T-cell (primary cell): ENCODE results near the gene FICD. TPM values are rescaled to one million over a fixed set of nuclear protein-coding genes. Genes with fewer than 3 reads are reported as not detected.
A peak's percentile ranks its signal among the peaks of the same experiment; 100 is the strongest.

Experiments used
- ATAC-seq, 4 experiments: fragments of 200-7000 bp in 3 of 4; fragments of 150-1000 bp in 1 of 4; cut with Tn5 transposase; replicated peaks in 1 of 4; 1 replicate in 3 of 4; 2 replicates in 1 of 4; pipeline ENCODE4 v1.10.0; 2021; ENCODE audit warnings: moderate library complexity in 3 of 4, mild to moderate bottlenecking in 2 of 4, moderate number of reproducible peaks in 1 of 4
- CTCF ChIA-PET, 2 donors: fragments of 300-600 bp; sonication (Branson Sonifier 250); formaldehyde crosslinking; loops; one replicate each; lab custom pipeline; 2022; ENCODE audit warnings: antibody characterized with exemption in 2 of 2; lab: Charles Lee
- POLR2A ChIA-PET, 2 donors: fragments of 300-600 bp; sonication (Branson Sonifier 250); formaldehyde crosslinking; loops; one replicate each; lab custom pipeline; 2022; ENCODE audit warnings: antibody characterized with exemption in 2 of 2; lab: Charles Lee
- DNase-seq, 35 experiments: peaks; one replicate each; pipeline versions ENCODE4 v3.0.0 to v3.0.0-alpha.2; 2013 to 2023
- H3K27ac ChIP-seq: one replicate; pipeline ENCODE4 v1.5.1; 2013; ENCODE audit warnings: low read length
- H3K27me3 ChIP-seq, 2 experiments: replicated peaks in 1 of 2; 1 replicate in 1 of 2; 2 replicates in 1 of 2; pipeline versions ENCODE4 v1.6.1 to v1.7.0; 2013; ENCODE audit warnings: low read length in 1 of 2, mixed read lengths in 1 of 2; ENCODE audit not compliant: control insufficient read depth in 2 of 2, insufficient read depth in 2 of 2; ENCODE audit errors: extremely low read depth in 1 of 2
- H3K36me3 ChIP-seq, 2 donors: 1 replicate in 1 of 2; 2 replicates in 1 of 2; pipeline versions ENCODE4 v1.6.1 to v1.7.0; 2013; ENCODE audit warnings: low read length in 1 of 2; ENCODE audit not compliant: control insufficient read depth in 2 of 2, insufficient read depth in 1 of 2; ENCODE audit errors: extremely low read depth in 1 of 2
- H3K4me1 ChIP-seq, 2 experiments: 1 replicate in 1 of 2; 2 replicates in 1 of 2; pipeline versions ENCODE4 v1.6.1 to v1.7.0; 2013; ENCODE audit warnings: low read length in 2 of 2, mixed read lengths in 1 of 2; ENCODE audit not compliant: insufficient read depth in 2 of 2, control insufficient read depth in 1 of 2; ENCODE audit errors: extremely low read depth in 1 of 2
- H3K4me3 ChIP-seq, 2 donors: 1 replicate in 1 of 2; 2 replicates in 1 of 2; pipeline versions ENCODE4 v1.5.1 to v1.7.0; 2013; ENCODE audit warnings: mild to moderate bottlenecking in 2 of 2, low read length in 1 of 2, moderate library complexity in 1 of 2; ENCODE audit not compliant: control insufficient read depth in 1 of 2; ENCODE audit errors: extremely low read depth in 1 of 2
- H3K9me3 ChIP-seq: 2 replicates; pipeline ENCODE4 v1.7.0; 2013
- H3K27ac Mint-ChIP-seq, 2 donors: one replicate each; pipeline ENCODE4 v1.8.0; 2020 to 2021; ENCODE audit warnings: mild to moderate bottlenecking in 2 of 2, mixed read lengths in 2 of 2
- H3K27me3 Mint-ChIP-seq, 2 donors: one replicate each; pipeline ENCODE4 v1.8.0; 2021 to 2022; ENCODE audit warnings: mixed read lengths in 2 of 2
- H3K36me3 Mint-ChIP-seq: one replicate; pipeline ENCODE4 v1.8.0; 2021; ENCODE audit warnings: mixed read lengths
- H3K4me1 Mint-ChIP-seq, 3 donors: one replicate each; pipeline ENCODE4 v1.8.0; 2020 to 2022; ENCODE audit warnings: mixed read lengths in 3 of 3, mild to moderate bottlenecking in 1 of 3
- H3K4me3 Mint-ChIP-seq, 3 donors: one replicate each; pipeline ENCODE4 v1.8.0; 2020 to 2022; ENCODE audit warnings: mild to moderate bottlenecking in 3 of 3, mixed read lengths in 3 of 3, moderate library complexity in 3 of 3
- H3K9me3 Mint-ChIP-seq, 3 donors: one replicate each; pipeline ENCODE4 v1.8.0; 2020 to 2022; ENCODE audit warnings: mixed read lengths in 3 of 3
- WGBS: methylation state at CpG from one replicate; pipeline ENCODE4 v1.1.5; 2013; ENCODE audit warnings: missing lambda C conversion rate; ENCODE audit not compliant: insufficient coverage; 5-methylcytosine and 5-hydroxymethylcytosine counted together
- total RNA-seq, 35 experiments: library from RNA in 6 of 35; stranded (reverse) in 6 of 35; fragments of 120-200 nt in 1 of 35; gene quantifications; one replicate each; pipeline versions ENCODE4 v1.2.1 to v1.2.4 and lab custom pipeline; 2013 to 2026

The FICD gene
- total RNA-seq, 5 donors from 2014 or later (not counting 1 experiment from before 2014, with no cell fraction given): 5.0 to 9.3 (median 7.8) TPM

- WGBS: 95% methylated on average over 9 of the region's 12 CpGs
- ATAC-seq: no peak
- ChIA-PET CTCF (no interaction called here), POLR2A (interaction anchor here in 1 of 2 donors (0.6 kb wide), 1 partner anchor 9 kb away, joined by 4 read pairs; no protein-coding TSS in a partner anchor)
- Mint-ChIP-seq H3K9me3 (no peaks in the 10 kb centered on the region), H3K4me1 (peaks cover 20 to 33% (median 30%) of the 10 kb centered on the region in 3 donors), H3K36me3 (peaks cover 30% of the 10 kb centered on the region), H3K4me3 (peak overlapping the region; percentile 44 to 95 (median 89)), H3K27ac (peak overlapping the region in 1 of 2 donors; percentile 6), H3K27me3 (no peaks in the 10 kb centered on the region)
- H3K27me3 ChIP-seq: no peaks in the 10 kb centered on the region
- DNase-seq: no peak
- H3K27ac ChIP-seq: no peak overlapping the region
- H3K9me3 ChIP-seq: no peaks in the 10 kb centered on the region
- H3K4me1 ChIP-seq: peaks cover 5 to 24% of the 10 kb centered on the region in 2 experiments
- H3K4me3 ChIP-seq: no peak overlapping the region
- peaks cover 14 to 52% of the 10 kb centered on the region in 2 donors for H3K36me3 ChIP-seq
These were observed 2.4 kb downstream of the FICD start for GRCh38 chr12:108517288-108518100.

- 98% methylated on average over 20 of the region's 24 CpGs for WGBS
- H3K4me3 Mint-ChIP-seq: no peak overlapping the region
- no peak for DNase-seq
- no peak overlapping the region for H3K27ac Mint-ChIP-seq
- H3K4me1 Mint-ChIP-seq: peaks cover 20 to 33% (median 30%) of the 10 kb centered on the region in 3 donors
- Histone ChIP-seq H3K4me3 (no peak overlapping the region), H3K27me3 (no peaks in the 10 kb centered on the region), H3K4me1 (peaks cover 5 to 24% of the 10 kb centered on the region in 2 experiments), H3K27ac (no peak overlapping the region), H3K36me3 (peaks cover 19 to 59% of the 10 kb centered on the region in 2 donors), H3K9me3 (no peaks in the 10 kb centered on the region)
- POLR2A ChIA-PET: no interaction called here
- CTCF ChIA-PET: no interaction called here
- no peaks in the 10 kb centered on the region for H3K9me3 Mint-ChIP-seq
- no peak for ATAC-seq
- no peaks in the 10 kb centered on the region for H3K27me3 Mint-ChIP-seq
- peaks cover 33% of the 10 kb centered on the region for H3K36me3 Mint-ChIP-seq
These were observed 3.1 kb downstream of the FICD start for GRCh38 chr12:108518101-108518715.

- H3K4me1 ChIP-seq: peaks cover 5 to 24% of the 10 kb centered on the region in 2 experiments
- no peak overlapping the region for H3K4me3 Mint-ChIP-seq
- peaks cover 39% of the 10 kb centered on the region for H3K36me3 Mint-ChIP-seq
- H3K36me3 ChIP-seq: peaks cover 22 to 66% of the 10 kb centered on the region in 2 donors
- H3K9me3 Mint-ChIP-seq: no peaks in the 10 kb centered on the region
- ChIA-PET CTCF (interaction anchor here in 1 of 2 donors (0.7 to 1.0 kb wide), 4 partner anchors 21 to 584 kb away, joined by 3 to 9 read pairs (median 5); no protein-coding TSS in a partner anchor), POLR2A (no interaction called here)
- WGBS: 96% methylated on average over 37 of the region's 39 CpGs
- no peak overlapping the region for H3K27ac ChIP-seq
- no peaks in the 10 kb centered on the region for H3K27me3 Mint-ChIP-seq
- no peaks in the 10 kb centered on the region for H3K27me3 ChIP-seq
- H3K27ac Mint-ChIP-seq: no peak overlapping the region
- ATAC-seq (no peak), DNase-seq (no peak)
- H3K9me3 ChIP-seq: no peaks in the 10 kb centered on the region
- no peak overlapping the region for H3K4me3 ChIP-seq
- peaks cover 18 to 31% (median 28%) of the 10 kb centered on the region in 3 donors for H3K4me1 Mint-ChIP-seq
These were observed 3.8 kb downstream of the FICD start for GRCh38 chr12:108518716-108519496.

GRCh38 chr12:108519558-108519957 is 4.5 kb downstream of the FICD start:
- ChIA-PET CTCF (interaction anchor here in 1 of 2 donors (0.6 to 1.0 kb wide), 6 partner anchors 21 to 583 kb away, joined by 3 to 9 read pairs (median 4); no protein-coding TSS in a partner anchor), POLR2A (no interaction called here)
- no peak overlapping the region for H3K27ac ChIP-seq
- H3K4me1 ChIP-seq: peaks cover 5 to 20% of the 10 kb centered on the region in 2 experiments
- Mint-ChIP-seq H3K4me3 (no peak overlapping the region), H3K4me1 (peaks cover 18 to 28% (median 24%) of the 10 kb centered on the region in 3 donors), H3K27me3 (no peaks in the 10 kb centered on the region), H3K27ac (no peak overlapping the region), H3K9me3 (no peaks in the 10 kb centered on the region), H3K36me3 (peaks cover 43% of the 10 kb centered on the region)
- peaks cover 28 to 72% of the 10 kb centered on the region in 2 donors for H3K36me3 ChIP-seq
- no peaks in the 10 kb centered on the region for H3K27me3 ChIP-seq
- DNase-seq: no peak
- H3K9me3 ChIP-seq: no peaks in the 10 kb centered on the region
- no peak overlapping the region for H3K4me3 ChIP-seq
- ATAC-seq: no peak
- WGBS: no CpG with 5 or more reads among the region's 4 CpGs

DNA sequence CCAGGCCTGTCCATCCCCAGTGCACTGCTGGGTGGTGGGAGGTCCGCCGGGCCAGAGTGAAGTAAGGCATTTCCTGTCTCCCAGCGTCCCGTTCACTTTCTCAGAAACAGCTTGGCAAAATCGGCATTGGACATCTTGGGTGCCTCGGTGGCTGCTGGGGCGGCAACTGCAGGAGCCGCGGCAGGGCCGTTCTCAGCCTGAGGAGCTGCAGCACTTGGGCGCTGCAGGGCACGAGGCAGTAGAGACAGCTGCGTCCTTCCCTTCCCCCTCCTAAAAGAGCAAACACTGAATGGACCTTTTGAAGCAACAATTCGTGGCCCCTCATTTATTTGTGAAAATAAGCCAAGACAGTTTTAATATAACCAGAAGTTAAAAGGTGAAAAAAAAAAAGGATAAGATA is 8.3 kb downstream of the FICD start:
- Mint-ChIP-seq H3K36me3 (peaks cover 68% of the 10 kb centered on the region), H3K27me3 (no peaks in the 10 kb centered on the region), H3K9me3 (no peaks in the 10 kb centered on the region), H3K27ac (no peak overlapping the region), H3K4me1 (peaks cover 2 to 5% (median 5%) of the 10 kb centered on the region in 3 donors), H3K4me3 (no peak overlapping the region)
- no peak for DNase-seq
- H3K27ac ChIP-seq: no peak overlapping the region
- H3K4me1 ChIP-seq: no peaks in the 10 kb centered on the region
- ChIA-PET CTCF (interaction anchor here (0.6 to 0.7 kb wide), 2 partner anchors 35 to 43 kb away, joined by 3 to 5 read pairs; no protein-coding TSS in a partner anchor), POLR2A (no interaction called here)
- ATAC-seq: no peak
- no peak overlapping the region for H3K4me3 ChIP-seq
- no peaks in the 10 kb centered on the region for H3K9me3 ChIP-seq
- H3K27me3 ChIP-seq: no peaks in the 10 kb centered on the region
- WGBS: 96% methylated on average over 10 of the region's 14 CpGs
- H3K36me3 ChIP-seq: peaks cover 34 to 96% of the 10 kb centered on the region in 2 donors

GRCh38 chr12:108525681-108526080 is 10.6 kb downstream of the FICD start:
- H3K9me3 Mint-ChIP-seq: no peaks in the 10 kb centered on the region
- Histone ChIP-seq H3K27me3 (no peaks in the 10 kb centered on the region), H3K4me3 (no peak overlapping the region), H3K4me1 (no peaks in the 10 kb centered on the region), H3K9me3 (no peaks in the 10 kb centered on the region), H3K27ac (no peak overlapping the region), H3K36me3 (peaks cover 25 to 96% of the 10 kb centered on the region in 2 donors)
- H3K4me1 Mint-ChIP-seq: peaks cover 0 to 5% (median 0%) of the 10 kb centered on the region in 3 donors
- ChIA-PET POLR2A (interaction anchor here in 1 of 2 donors (0.6 kb wide), 1 partner anchor 850 kb away, joined by 3 read pairs; no protein-coding TSS in a partner anchor), CTCF (no interaction called here)
- H3K36me3 Mint-ChIP-seq: peaks cover 72% of the 10 kb centered on the region
- no peak for DNase-seq
- no peak for ATAC-seq
- no peaks in the 10 kb centered on the region for H3K27me3 Mint-ChIP-seq
- H3K4me3 Mint-ChIP-seq: no peak overlapping the region
- no peak overlapping the region for H3K27ac Mint-ChIP-seq
- 87% methylated on average over 5 of the region's 5 CpGs for WGBS
